ENCODE data around the gene SOCS7.

SOCS7 gene

DNA sequence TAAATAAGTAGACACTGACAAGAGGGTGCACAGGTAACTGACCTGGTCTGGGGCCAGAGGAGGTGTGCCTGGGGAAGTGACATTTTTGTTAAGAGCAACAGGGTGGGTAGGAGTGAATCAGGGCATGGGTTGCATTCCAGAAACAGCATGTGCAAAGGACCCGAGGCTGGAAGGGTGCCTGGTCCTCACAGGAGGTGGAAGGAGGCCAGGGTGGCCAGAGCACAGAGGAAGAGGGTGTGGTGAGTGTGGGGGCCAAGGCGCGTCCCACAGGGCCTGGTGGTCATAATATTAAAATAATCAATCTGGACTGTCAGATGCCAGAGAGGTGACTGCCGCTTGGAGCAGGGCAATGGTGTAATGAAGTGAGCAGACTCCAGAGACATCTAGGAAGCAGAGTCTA, 90.9 kb downstream of the SOCS7 start:
- DNase-seq = no peak

DNA sequence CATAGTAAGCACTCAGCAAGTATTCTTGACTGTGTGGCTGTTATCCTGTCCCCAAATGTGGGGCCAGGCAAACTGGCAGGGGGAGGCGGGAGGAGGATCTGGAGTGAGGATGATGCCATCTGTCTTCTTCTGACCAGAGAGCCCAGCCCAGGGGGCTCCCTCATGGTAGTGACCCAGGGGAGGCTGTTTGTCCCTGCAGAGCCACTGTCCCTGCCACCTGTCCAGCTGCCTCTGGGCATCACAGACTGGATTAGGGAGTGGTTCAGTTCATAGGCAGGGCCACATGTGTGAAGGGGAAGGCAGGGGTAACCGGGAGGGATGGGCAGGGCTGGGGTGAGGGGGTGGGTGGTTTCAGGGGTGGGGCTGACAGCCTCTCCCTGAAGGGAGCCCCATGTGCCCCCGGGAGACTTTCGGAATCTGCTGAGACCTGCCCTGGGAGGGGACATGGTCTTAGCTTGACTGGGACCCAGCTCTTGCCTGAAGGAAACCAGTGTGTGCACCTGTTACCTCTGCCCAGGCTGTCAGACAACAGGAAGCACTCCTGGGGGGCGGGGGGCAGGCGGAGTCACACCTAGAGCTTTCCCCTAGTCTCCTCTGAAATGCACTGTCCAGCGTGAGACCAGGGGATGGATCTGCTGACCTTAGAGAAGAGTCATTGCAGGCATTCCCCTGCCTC, 91.8 kb downstream of the SOCS7 start:
- DNase-seq = no peak

DNA sequence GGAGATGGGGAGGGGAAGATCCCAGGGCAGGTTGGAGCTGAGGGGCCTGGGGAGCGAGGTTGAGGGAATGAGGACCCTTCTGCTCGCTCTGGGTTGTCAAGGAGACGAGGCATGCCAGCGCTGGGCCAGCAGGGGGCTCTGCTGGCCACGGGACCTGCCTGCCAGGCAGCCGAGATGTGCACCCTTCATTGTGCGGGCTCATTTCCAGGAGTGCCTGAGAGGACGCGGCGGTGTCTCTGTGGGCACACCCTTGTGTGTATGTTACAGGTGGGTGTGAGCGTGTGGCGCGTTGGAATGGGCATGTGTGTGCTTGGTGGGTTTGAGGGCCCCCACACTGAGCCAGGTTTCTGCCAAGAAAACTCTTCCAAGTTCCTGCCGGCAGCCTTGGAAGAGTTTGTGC, 92.5 kb downstream of the SOCS7 start:
- peak; percentile 82 for DNase-seq

DNA sequence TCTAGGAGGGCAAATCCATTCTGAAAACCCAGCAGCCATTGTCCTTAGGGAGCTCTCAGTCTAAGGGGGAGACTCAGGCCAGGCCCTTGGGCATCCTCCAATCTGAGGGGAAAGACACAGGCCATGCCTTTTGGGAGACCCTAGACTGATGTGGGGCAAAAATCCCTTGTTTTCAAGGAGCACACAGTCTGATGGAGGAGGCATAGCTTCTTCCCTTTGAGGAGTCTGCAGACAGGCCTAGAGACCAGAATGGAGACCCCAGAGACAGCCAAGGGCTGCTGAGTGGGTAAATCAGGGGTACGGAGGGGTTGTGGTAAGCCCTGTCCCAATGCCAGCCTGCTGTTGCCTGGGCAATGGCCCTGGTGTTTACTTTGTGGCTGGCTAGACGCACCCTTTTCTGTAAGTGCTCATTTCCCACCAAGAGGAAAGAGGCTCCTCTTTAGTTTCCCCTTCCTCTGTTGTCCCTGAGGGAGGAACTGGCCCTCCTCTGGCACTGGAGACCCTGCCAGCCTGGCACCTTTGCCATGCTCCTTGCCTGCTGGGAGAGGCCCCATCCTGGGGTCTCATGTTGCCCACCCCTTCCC, 96.0 kb downstream of the SOCS7 start:
- DNase-seq = no peak

DNA sequence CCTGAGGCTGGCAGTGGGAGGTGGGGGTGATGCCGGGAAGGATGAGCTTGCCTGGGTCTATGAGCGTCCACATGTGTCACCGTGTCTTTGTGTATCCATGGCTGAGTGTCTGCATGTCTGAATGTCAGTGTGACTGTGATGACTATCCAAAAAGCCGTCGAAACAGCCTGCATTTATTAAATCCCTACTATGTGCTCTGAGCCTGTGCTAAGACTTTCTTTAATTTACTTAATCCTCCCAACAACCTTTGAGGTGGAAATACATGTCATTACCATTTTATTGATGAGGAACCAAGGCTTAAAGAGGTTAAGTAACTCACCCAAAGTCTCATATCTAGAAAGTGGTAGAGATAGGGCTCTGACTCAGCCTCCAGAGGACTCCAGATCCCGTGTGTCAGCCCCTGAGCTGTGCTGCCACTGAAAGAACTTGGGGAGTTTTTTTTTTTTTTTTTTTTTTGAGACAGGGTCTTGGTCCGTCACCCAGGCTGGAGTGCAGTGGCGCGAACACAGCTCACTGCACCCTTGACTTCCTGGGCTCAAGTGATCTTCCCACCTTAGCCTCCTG, 96.6 kb downstream of the SOCS7 start:
- DNase-seq = no peak

DNA sequence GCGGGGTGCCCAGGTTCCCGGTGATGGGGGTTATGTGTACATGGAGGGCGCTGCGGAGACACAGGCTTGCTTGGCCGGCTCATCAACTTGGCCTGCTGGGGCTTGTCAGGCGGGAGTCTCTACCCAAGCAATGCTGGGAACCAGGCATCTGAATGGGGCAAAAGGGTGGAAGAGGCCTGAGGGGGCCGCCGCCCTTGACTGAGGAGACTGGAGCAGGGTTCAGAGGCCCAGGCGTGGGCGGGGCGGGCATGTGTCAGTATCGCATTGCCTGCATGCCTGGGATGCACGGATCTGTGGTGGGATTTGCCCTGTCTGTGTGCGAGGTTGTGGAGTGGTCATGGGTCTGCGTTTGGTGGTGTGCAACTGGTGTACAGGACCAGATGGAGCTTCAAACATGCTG, 97.7 kb downstream of the SOCS7 start:
- DNase-seq = no peak

DNA sequence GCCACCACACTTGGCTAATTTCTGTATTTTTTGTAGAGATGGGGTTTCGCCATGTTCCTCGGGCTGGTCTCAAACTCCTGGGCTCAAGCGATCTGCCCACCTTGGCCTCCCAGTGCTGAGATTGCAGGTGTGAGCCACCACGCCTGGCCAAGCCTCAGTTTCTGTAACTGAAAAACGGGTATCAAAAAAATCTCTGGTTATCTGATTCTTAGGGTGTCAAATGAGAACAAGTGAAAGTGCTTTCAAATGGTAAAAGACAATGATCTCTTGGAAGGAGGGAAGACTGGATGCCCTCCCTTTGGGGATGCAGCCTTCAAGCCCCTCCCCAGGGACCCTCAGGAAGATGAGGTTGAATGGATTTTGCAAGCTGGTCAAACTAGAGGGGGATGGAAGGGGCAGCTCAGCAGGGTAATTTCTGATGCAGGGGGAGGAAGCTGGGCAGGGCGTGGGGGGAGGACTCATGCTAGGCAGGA, 98.9 kb downstream of the SOCS7 start:
- no peak for DNase-seq

DNA sequence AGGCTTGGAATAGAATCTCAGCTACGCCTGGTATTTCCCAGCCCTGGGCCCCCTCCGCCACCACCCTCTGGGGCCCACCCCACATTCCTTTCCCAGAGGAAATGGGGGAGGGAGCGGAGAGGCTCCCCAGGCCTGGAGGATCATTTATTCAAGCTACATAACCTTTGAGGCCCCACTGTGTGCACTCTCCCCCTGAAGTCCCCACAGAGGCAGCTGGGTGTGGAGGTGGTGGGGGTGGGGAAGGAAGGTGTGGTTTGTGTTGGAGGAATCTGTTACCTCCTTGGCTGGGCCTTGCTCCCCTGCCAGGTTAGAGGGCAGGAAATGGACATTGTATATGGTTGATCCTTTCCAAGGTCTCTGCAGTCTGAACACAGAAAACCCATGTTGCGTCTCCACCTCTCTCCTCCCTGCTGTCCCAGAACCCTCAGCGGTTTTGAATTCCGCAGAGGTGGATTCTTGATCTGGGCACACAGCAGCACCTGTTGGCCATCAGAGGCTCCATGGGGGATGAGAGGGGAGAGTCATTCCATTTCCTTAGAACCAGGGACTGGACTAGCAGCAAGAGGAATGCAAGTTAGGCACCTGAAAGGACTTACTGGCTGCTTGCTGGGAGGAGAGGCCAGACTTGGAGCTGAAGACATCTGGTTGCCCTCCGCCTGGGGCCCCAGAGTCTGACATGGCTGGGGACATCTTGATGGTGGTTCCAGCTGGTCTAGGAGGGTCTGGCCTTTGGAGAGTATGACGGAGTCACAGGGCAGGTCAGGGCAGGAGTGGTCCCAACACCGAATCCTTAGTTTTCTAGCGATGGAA, 99.6 kb downstream of the SOCS7 start:
- no peak for DNase-seq

DNA sequence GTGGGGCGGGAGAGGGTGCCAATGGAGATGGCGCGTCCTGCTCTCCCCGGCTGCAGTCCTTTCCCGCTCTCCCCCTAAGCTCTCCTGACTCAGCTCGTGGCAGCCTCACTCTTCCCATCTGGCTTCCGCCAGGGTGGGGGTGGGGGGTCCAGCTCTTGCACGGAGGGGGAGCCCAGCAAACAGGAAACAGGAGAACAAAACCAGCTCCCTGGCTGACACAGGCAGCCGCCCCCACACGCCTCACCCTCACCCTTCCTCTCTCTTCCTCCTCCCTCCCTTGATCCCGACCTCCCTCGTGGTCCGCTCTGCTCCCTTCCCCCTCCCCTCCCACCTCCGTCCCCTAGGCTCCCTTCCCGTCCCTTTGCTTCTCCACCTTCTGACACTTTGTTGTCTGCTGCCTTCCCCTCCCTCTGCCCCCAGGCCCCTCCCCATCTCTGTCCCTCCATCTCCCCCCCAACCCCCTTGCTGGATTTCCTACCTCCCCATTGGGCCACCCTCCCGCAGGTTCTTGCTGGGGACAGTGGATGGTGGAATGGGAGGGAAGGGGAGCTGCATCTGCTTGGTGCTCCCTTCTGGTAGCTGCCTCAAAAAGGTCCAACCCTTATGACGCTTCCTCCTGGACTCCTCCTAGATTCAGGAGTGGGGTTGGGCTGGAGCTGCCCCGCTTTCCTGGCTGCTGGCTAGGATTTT, 100.3 kb downstream of the SOCS7 start:
- peak; percentile 90 for DNase-seq

DNA sequence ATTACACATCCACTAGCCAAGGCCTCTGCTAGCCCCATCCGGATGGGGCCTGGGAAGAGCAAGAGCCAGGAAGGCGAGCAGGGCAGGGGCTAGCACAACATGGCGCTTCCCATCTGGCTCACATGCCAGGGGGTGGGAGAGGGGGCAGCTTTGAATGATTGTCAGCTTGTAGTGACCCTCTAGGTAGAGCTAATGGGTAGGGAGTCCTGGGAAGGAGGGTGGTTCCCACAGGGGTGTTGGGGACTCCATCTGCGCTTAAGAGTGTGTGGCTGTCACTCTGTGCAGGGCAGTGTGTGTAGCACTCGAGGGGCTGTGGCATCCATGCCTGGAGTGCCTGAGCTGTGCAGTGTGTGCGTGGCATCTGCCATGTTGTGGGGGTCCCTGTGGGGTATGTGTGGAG, 101.1 kb downstream of the SOCS7 start:
- no peak for DNase-seq

DNA sequence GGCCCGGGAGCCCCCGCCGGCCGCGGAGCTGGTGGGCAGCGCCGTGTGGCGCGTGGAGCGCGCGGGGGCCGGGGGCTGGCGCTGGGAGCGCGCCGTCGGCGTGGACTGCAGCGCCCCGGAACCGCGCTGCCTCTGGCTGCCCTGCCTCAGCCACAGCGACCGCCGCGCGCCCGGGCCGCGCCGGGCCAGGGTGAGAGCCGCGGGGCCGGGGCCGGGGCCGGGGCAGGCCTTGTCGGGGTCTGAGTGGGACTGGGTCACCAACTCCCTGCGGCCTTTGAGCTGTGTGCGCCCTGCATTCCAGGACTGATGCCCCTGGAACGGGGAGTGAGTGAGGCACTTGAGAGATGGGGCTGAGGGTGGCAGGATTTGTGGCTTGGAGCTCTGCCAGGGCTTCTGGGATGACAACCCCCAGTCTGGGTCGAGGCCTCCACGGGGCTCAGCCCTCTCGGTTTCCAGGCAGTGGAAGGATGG, 102.3 kb downstream of the SOCS7 start:
- DNase-seq = peak; percentile 47

DNA sequence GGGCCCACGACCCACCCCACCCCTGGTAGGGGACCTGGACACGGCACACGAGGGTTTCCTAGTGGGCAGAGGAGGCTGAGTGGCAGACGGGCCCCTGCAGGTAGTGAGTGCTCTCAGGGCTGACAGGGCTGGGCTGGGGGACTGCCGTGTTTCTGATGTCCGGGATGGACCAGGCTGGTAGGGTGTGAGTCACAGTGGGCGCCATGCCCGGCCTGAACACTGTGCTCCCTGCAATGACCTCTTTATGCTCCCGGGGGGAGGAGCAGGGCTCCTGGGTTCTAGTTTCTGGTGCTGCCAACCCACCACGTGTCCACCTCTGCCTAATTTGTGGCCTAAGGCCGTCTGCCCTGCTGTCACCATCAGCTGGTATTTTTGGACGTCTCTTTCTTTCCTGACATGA, 102.9 kb downstream of the SOCS7 start:
- no peak for DNase-seq

All from NCI-H1694 (cell line).